Measurements from ENCODE around the gene PRDM16. TPM values are rescaled to one million over a fixed set of nuclear protein-coding genes. Genes with fewer than 3 reads are reported as not detected.

The PRDM16 gene
- total and polyA plus RNA-seq, 4 donors, result 0.05 to 0.67 (median 0.19) TPM

DNA sequence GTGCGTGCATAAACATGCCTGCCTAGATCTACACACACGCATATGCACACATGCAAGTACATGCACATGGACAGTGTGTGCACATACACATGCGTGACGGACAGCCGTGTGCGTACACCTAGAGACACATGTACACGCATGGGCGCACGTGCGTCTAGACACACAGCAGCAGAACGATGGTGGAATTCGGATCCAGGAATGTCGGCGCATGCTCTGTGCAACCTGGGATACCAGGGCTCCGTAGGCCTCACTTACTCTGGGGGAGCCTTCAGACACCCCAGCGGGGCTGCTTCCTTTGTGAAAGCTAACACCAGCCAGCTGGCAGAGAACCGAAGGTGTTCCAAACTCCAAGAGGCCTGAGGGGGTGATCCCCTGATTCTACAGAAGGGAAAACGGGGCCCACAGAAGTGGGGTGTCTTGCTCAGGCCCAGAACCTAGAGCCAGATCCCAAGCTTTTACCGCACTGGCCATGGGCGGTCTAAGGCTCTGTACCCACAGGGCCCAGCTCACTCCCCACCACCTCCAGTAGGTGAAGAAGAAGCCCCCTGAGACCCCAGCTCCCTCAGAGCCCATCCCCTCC is 358.0 kb downstream of the PRDM16 start:
- Histone ChIP-seq H3K4me1 (ENCODE audit: control insufficient read depth in 4 of 4, insufficient read depth in 4 of 4, low read length in 3 of 4) (peaks cover 0 to 5% (median 0%) of the 10 kb centered on the region in 4 donors), H3K36me3 (ENCODE audit: control insufficient read depth in 4 of 4, insufficient read depth in 3 of 4, low read depth in 1 of 4, low read length in 3 of 4) (no peaks in the 10 kb centered on the region), H3K9me3 (ENCODE audit: control insufficient read depth in 4 of 4, low read length in 3 of 4) (no peaks in the 10 kb centered on the region), H3K27ac (ENCODE audit: low read depth in 1 of 2, low read length in 2 of 2) (no peak overlapping the region), H3K9ac (ENCODE audit: low read depth in 1 of 2, low read length in 2 of 2) (no peak overlapping the region), H3K27me3 (ENCODE audit: control insufficient read depth in 4 of 4, insufficient read depth in 4 of 4, low read length in 3 of 4) (peaks cover 0 to 6% (median 0%) of the 10 kb centered on the region in 4 donors), H3K4me3 (ENCODE audit: low read depth in 1 of 3, low read length in 3 of 3) (no peak overlapping the region)
- no peak for TF ChIP-seq EGR1 (IDR thresholded peaks at IDR 0.05; ENCODE audit: low read depth in 2 of 2)
- no peak for TF ChIP-seq FOXA1 (IDR thresholded peaks at IDR 0.05)
- no peak for DNase-seq (ENCODE audit: low spot score)
- WGBS, result 92% methylated on average over 20 of the region's 20 CpGs

DNA sequence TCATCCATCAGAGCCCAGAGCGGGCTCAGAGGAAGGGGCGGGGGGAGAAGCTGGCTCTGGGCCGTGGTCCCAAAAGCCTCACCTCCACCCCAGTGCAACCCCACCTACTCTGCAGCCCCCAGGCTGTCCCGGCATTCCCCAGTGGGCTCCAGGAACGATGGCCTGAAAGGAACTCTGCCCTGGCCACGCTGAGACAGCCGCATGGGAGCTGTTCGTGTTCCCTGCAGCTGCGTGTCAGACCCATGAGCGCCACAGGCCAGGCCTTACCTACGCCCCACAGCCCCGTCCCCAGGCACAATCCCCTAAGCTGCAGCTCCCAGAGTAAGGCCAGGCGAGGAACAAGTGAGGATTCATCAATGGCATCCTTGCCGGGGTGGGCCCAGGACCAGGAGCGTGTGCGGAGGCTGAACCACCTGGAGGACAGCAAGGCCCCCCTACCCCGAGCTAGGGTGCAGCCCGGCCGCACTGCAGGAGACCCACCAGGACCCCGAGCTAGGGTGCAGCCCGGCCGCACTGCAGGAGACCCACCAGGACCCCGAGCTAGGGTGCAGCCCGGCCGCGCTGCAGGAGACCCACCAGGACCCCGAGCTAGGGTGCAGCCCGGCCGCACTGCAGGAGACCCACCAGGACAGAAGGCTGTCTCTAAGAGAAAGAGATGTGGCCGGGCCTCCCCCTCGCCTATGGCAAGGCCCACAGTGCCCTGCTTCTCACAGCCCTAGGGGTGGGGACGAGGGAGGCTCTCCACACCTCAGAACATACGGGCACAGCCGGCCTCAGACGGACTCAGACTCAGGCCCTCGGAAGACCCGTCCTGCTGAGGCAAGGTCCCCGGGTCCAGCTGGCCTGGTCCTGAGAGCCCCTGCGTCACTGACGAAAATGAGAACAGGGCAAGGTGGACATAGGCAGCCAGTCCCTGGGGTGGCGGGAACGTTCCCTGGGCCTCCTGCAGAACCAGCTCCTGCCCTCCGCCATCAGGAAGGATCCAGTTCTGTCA is 359.0 kb downstream of the PRDM16 start:
- H3K9me3 ChIP-seq (ENCODE audit: control insufficient read depth in 4 of 4, low read length in 3 of 4), result no peaks in the 10 kb centered on the region
- H3K4me1 ChIP-seq (ENCODE audit: control insufficient read depth in 4 of 4, insufficient read depth in 4 of 4, low read length in 3 of 4), result peaks cover 0 to 5% (median 0%) of the 10 kb centered on the region in 4 donors
- TF ChIP-seq JUND (IDR thresholded peaks at IDR 0.05) (no peak), HNF4G (IDR thresholded peaks at IDR 0.05) (no peak), EGR1 (IDR thresholded peaks at IDR 0.05; ENCODE audit: low read depth in 2 of 2) (no peak), TAF1 (conservative IDR thresholded peaks at IDR 0.05) (no peak), HNF4A (conservative IDR thresholded peaks at IDR 0.05) (no peak), CTCF (IDR thresholded peaks at IDR 0.05; ENCODE audit: low read depth, low read length, missing input control) (no peak), RAD21 (IDR thresholded peaks at IDR 0.05) (no peak), SP1 (IDR thresholded peaks at IDR 0.05) (no peak), REST (IDR thresholded peaks at IDR 0.05) (no peak), ZBTB33 (IDR thresholded peaks at IDR 0.05) (no peak), NR2F2 (IDR thresholded peaks at IDR 0.05) (no peak), FOXA1 (IDR thresholded peaks at IDR 0.05) (no peak), ATF3 (IDR thresholded peaks at IDR 0.05) (no peak), MAX (IDR thresholded peaks at IDR 0.05) (no peak), GABPA (IDR thresholded peaks at IDR 0.05 in 1 of 2, conservative IDR thresholded peaks at IDR 0.05 in 1 of 2) (no peak), YY1 (IDR thresholded peaks at IDR 0.05) (no peak), FOXA2 (IDR thresholded peaks at IDR 0.05) (no peak), RXRA (IDR thresholded peaks at IDR 0.05) (no peak)
- H3K27ac ChIP-seq (ENCODE audit: low read depth in 1 of 2, low read length in 2 of 2), result no peak overlapping the region
- DNase-seq (ENCODE audit: low spot score), result no peak
- H3K36me3 ChIP-seq (ENCODE audit: control insufficient read depth in 4 of 4, insufficient read depth in 3 of 4, low read depth in 1 of 4, low read length in 3 of 4), result no peaks in the 10 kb centered on the region
- WGBS, result 89% methylated on average over 43 of the region's 43 CpGs
- no peak overlapping the region for H3K9ac ChIP-seq (ENCODE audit: low read depth in 1 of 2, low read length in 2 of 2)
- H3K4me3 ChIP-seq (ENCODE audit: low read depth in 1 of 3, low read length in 3 of 3), result no peak overlapping the region
- H3K27me3 ChIP-seq (ENCODE audit: control insufficient read depth in 4 of 4, insufficient read depth in 4 of 4, low read length in 3 of 4), result peaks cover 0 to 3% (median 0%) of the 10 kb centered on the region in 4 donors
